GM23338 (cell line): Measurements from ENCODE around the gene ZNF496. TPM values are rescaled to one million over a fixed set of nuclear protein-coding genes. Genes with fewer than 3 reads are reported as not detected.

Experiments used
- CREB1 ChIP-seq: fragments of 250-450 bp; sonication (Bioruptor Pico); IDR thresholded peaks from 2 replicates; pipeline ENCODE4 v1.5.0; 2020; ENCODE audit warnings: low read depth, mild to moderate bottlenecking, moderate library complexity
- JUNB ChIP-seq: IDR thresholded peaks from one replicate; pipeline ENCODE4 v1.6.1; 2016; ENCODE audit warnings: antibody characterized with exemption; ENCODE audit not compliant: unreplicated experiment
- NANOG ChIP-seq: IDR thresholded peaks from 2 replicates; pipeline ENCODE4 v1.6.1; 2016; ENCODE audit warnings: antibody characterized with exemption, borderline replicate concordance
- POLR2AphosphoS5 ChIP-seq: IDR thresholded peaks from 2 replicates; pipeline ENCODE4 v1.6.1; 2016; ENCODE audit warnings: antibody characterized with exemption, low read depth
- REST ChIP-seq: IDR thresholded peaks from one replicate; pipeline ENCODE4 v1.6.1; 2018; ENCODE audit warnings: antibody characterized with exemption; ENCODE audit not compliant: unreplicated experiment
- ZNF331 ChIP-seq: fragments of 250-450 bp; sonication (Bioruptor Pico); IDR thresholded peaks from 2 replicates; pipeline ENCODE4 v1.5.0; 2020; ENCODE audit warnings: low read depth, mild to moderate bottlenecking, moderate library complexity
- polyA plus RNA-seq: library from polyadenylated mRNA; unstranded; fragments of >200 nt; fragmentation: Nextera tagmentation; extraction: Ambion mirVana; gene quantifications from 2 replicates; pipeline ENCODE4 v1.2.1, GENCODE V29; 2016
- total RNA-seq: library from RNA; depleted of rRNA; stranded (reverse); fragments of >200 nt; shearing (Covaris generic); gene quantifications from 2 replicates; pipeline ENCODE4 v1.2.3, GENCODE V29; 2014
- TF ChIP-seq, protein P1 (sequence below): fragments of 250-450 bp; sonication (Bioruptor Pico); IDR thresholded peaks from 2 replicates; pipeline ENCODE4 v1.5.0; 2020; ENCODE audit warnings: mild to moderate bottlenecking, moderate library complexity

ZNF496 gene
- total and polyA plus RNA-seq, 2 experiments from 2014 or later = 22.0 to 127 TPM

GRCh38 chr1:247269133-247269532 is 62.5 kb downstream of the ZNF496 start (continued):
- TF ChIP-seq, protein P1, sequence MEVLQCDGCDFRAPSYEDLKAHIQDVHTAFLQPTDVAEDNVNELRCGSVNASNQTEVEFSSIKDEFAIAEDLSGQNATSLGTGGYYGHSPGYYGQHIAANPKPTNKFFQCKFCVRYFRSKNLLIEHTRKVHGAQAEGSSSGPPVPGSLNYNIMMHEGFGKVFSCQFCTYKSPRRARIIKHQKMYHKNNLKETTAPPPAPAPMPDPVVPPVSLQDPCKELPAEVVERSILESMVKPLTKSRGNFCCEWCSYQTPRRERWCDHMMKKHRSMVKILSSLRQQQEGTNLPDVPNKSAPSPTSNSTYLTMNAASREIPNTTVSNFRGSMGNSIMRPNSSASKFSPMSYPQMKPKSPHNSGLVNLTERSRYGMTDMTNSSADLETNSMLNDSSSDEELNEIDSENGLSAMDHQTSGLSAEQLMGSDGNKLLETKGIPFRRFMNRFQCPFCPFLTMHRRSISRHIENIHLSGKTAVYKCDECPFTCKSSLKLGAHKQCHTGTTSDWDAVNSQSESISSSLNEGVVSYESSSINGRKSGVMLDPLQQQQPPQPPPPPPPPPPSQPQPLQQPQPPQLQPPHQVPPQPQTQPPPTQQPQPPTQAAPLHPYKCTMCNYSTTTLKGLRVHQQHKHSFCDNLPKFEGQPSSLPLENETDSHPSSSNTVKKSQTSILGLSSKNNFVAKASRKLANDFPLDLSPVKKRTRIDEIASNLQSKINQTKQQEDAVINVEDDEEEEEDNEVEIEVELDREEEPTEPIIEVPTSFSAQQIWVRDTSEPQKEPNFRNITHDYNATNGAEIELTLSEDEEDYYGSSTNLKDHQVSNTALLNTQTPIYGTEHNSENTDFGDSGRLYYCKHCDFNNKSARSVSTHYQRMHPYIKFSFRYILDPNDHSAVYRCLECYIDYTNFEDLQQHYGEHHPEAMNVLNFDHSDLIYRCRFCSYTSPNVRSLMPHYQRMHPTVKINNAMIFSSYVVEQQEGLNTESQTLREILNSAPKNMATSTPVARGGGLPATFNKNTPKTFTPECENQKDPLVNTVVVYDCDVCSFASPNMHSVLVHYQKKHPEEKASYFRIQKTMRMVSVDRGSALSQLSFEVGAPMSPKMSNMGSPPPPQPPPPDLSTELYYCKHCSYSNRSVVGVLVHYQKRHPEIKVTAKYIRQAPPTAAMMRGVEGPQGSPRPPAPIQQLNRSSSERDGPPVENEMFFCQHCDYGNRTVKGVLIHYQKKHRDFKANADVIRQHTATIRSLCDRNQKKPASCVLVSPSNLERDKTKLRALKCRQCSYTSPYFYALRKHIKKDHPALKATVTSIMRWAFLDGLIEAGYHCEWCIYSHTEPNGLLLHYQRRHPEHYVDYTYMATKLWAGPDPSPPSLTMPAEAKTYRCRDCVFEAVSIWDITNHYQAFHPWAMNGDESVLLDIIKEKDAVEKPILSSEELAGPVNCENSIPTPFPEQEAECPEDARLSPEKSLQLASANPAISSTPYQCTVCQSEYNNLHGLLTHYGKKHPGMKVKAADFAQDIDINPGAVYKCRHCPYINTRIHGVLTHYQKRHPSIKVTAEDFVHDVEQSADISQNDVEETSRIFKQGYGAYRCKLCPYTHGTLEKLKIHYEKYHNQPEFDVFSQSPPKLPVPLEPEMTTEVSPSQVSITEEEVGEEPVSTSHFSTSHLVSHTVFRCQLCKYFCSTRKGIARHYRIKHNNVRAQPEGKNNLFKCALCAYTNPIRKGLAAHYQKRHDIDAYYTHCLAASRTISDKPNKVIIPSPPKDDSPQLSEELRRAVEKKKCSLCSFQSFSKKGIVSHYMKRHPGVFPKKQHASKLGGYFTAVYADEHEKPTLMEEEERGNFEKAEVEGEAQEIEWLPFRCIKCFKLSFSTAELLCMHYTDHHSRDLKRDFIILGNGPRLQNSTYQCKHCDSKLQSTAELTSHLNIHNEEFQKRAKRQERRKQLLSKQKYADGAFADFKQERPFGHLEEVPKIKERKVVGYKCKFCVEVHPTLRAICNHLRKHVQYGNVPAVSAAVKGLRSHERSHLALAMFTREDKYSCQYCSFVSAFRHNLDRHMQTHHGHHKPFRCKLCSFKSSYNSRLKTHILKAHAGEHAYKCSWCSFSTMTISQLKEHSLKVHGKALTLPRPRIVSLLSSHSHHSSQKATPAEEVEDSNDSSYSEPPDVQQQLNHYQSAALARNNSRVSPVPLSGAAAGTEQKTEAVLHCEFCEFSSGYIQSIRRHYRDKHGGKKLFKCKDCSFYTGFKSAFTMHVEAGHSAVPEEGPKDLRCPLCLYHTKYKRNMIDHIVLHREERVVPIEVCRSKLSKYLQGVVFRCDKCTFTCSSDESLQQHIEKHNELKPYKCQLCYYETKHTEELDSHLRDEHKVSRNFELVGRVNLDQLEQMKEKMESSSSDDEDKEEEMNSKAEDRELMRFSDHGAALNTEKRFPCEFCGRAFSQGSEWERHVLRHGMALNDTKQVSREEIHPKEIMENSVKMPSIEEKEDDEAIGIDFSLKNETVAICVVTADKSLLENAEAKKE (CRISPR knock-in tag) = no peak
- TF ChIP-seq CREB1 (CRISPR knock-in tag) (no peak), POLR2AphosphoS5 (no peak), REST (no peak), ZNF331 (no peak), JUNB (no peak), NANOG (no peak)
